KOPT-K1 (cell line): Measurements from ENCODE around the gene SEMA3F.

ENCODE experiments used
- H3K27ac ChIP-seq: fragments of 200-600 bp; sonication (generic); 2 replicates; pipeline ENCODE4 v1.5.1; 2016; ENCODE audit warnings: antibody characterized with exemption, mild to moderate bottlenecking, low read depth, low read length; ENCODE audit not compliant: poor library complexity, severe bottlenecking
- H3K36me3 ChIP-seq: fragments of 200-600 bp; sonication (generic); 2 replicates; pipeline ENCODE4 v1.5.1; 2017; ENCODE audit warnings: antibody characterized with exemption, mild to moderate bottlenecking, low read length, moderate library complexity; ENCODE audit not compliant: insufficient read depth
- H3K9me3 ChIP-seq: fragments of 200-600 bp; sonication (generic); 2 replicates; pipeline ENCODE4 v1.5.1; 2017; ENCODE audit warnings: antibody characterized with exemption, low read length, mild to moderate bottlenecking; ENCODE audit not compliant: insufficient read depth, poor library complexity, severe bottlenecking

SEMA3F gene

GRCh38 chr3:50157827-50158529 lies 2.9 kb downstream of the SEMA3F start:
- H3K9me3 ChIP-seq, result no peaks in the 10 kb centered on the region
- no peak overlapping the region for H3K27ac ChIP-seq
- no peaks in the 10 kb centered on the region for H3K36me3 ChIP-seq

- Histone ChIP-seq H3K9me3 (no peaks in the 10 kb centered on the region), H3K36me3 (no peaks in the 10 kb centered on the region), H3K27ac (no peak overlapping the region)
Observed at GRCh38 chr3:50158530-50159146, 3.5 kb downstream of the SEMA3F start.

GRCh38 chr3:50160561-50160983 lies 5.4 kb downstream of the SEMA3F start:
- Histone ChIP-seq H3K27ac (no peak overlapping the region), H3K36me3 (no peaks in the 10 kb centered on the region), H3K9me3 (no peaks in the 10 kb centered on the region)

GRCh38 chr3:50161320-50161719 lies 6.2 kb downstream of the SEMA3F start:
- no peak overlapping the region for H3K27ac ChIP-seq
- no peaks in the 10 kb centered on the region for H3K9me3 ChIP-seq
- H3K36me3 ChIP-seq, result no peaks in the 10 kb centered on the region

GRCh38 chr3:50162034-50162883 lies 7.1 kb downstream of the SEMA3F start:
- no peaks in the 10 kb centered on the region for H3K36me3 ChIP-seq
- no peak overlapping the region for H3K27ac ChIP-seq
- H3K9me3 ChIP-seq, result no peaks in the 10 kb centered on the region

- no peak overlapping the region for H3K27ac ChIP-seq
- no peaks in the 10 kb centered on the region for H3K36me3 ChIP-seq
- H3K9me3 ChIP-seq, result no peaks in the 10 kb centered on the region
Observed at GRCh38 chr3:50163572-50164455, 8.7 kb downstream of the SEMA3F start.

- Histone ChIP-seq H3K27ac (no peak overlapping the region), H3K36me3 (no peaks in the 10 kb centered on the region), H3K9me3 (no peaks in the 10 kb centered on the region)
Observed at GRCh38 chr3:50164481-50164880, 9.4 kb downstream of the SEMA3F start.

- Histone ChIP-seq H3K9me3 (no peaks in the 10 kb centered on the region), H3K36me3 (no peaks in the 10 kb centered on the region), H3K27ac (no peak overlapping the region)
Observed at GRCh38 chr3:50164984-50165909, 10.1 kb downstream of the SEMA3F start.

GRCh38 chr3:50165910-50166538 lies 10.9 kb downstream of the SEMA3F start:
- Histone ChIP-seq H3K27ac (no peak overlapping the region), H3K9me3 (no peaks in the 10 kb centered on the region), H3K36me3 (no peaks in the 10 kb centered on the region)

- H3K36me3 ChIP-seq, result no peaks in the 10 kb centered on the region
- no peaks in the 10 kb centered on the region for H3K9me3 ChIP-seq
- H3K27ac ChIP-seq, result no peak overlapping the region
Observed at GRCh38 chr3:50166620-50167019, 11.5 kb downstream of the SEMA3F start.

GRCh38 chr3:50167069-50167840 lies 12.1 kb downstream of the SEMA3F start:
- no peak overlapping the region for H3K27ac ChIP-seq
- H3K9me3 ChIP-seq, result no peaks in the 10 kb centered on the region
- H3K36me3 ChIP-seq, result no peaks in the 10 kb centered on the region

- Histone ChIP-seq H3K36me3 (no peaks in the 10 kb centered on the region), H3K27ac (no peak overlapping the region), H3K9me3 (no peaks in the 10 kb centered on the region)
Observed at GRCh38 chr3:50167841-50168209, 12.7 kb downstream of the SEMA3F start.

GRCh38 chr3:50168388-50168787 lies 13.3 kb downstream of the SEMA3F start:
- H3K9me3 ChIP-seq, result no peaks in the 10 kb centered on the region
- no peak overlapping the region for H3K27ac ChIP-seq
- no peaks in the 10 kb centered on the region for H3K36me3 ChIP-seq
